Activated T-helper 1 cell treated with anti-CD3 and anti-CD28 coated beads, Interleukin-12 subunit alpha, Interleukin-12 subunit beta, Interleukin-2, Interleukin-4 antibody, amounts not matched to agents 30 ng/mL and 10 ng/mL and 1 ng/mL, durations not matched to agents 14 hours and 24 hours and 36 hours (primary cell): ENCODE results near the gene CEP85L. TPM values are rescaled to one million over a fixed set of nuclear protein-coding genes. Genes with fewer than 3 reads are reported as not detected.

Source experiments
- DNase-seq: peaks from one replicate; pipeline ENCODE4 v3.0.0; 2021; ENCODE audit warnings: low spot score
- H3K27ac Mint-ChIP-seq: one replicate; pipeline ENCODE4 v1.8.0; 2021; ENCODE audit warnings: mild to moderate bottlenecking, mixed read lengths
- H3K27me3 Mint-ChIP-seq: one replicate; pipeline ENCODE4 v1.8.0; 2022; ENCODE audit warnings: mild to moderate bottlenecking, moderate library complexity, mixed read lengths; ENCODE audit not compliant: insufficient read depth
- H3K36me3 Mint-ChIP-seq: one replicate; pipeline ENCODE4 v1.8.0; 2021; ENCODE audit warnings: low read depth, mixed read lengths
- H3K4me1 Mint-ChIP-seq: one replicate; pipeline ENCODE4 v1.8.0; 2021; ENCODE audit warnings: low read depth, mixed read lengths
- H3K4me3 Mint-ChIP-seq: one replicate; pipeline ENCODE4 v1.8.0; 2021; ENCODE audit warnings: mild to moderate bottlenecking, moderate library complexity, mixed read lengths
- H3K9me3 Mint-ChIP-seq: one replicate; pipeline ENCODE4 v1.8.0; 2021; ENCODE audit warnings: mixed read lengths
- intact Hi-C: fragments of 100-400 bp; cut with micrococcal nuclease; formaldehyde crosslinking; loops from one replicate; pipeline ENCODE4 v1.15.1; 2024
- total RNA-seq: library from RNA; stranded (reverse); gene quantifications from 2 replicates; pipeline ENCODE4 v1.2.3, GENCODE V29; 2022

Gene CEP85L
- total RNA-seq, 1 donor from 2014 or later, result 50.9 TPM

GRCh38 chr6:118598324-118598723, 53.1 kb downstream of the CEP85L start:
- no peaks in the 10 kb centered on the region for H3K27me3 Mint-ChIP-seq
- DNase-seq, result no peak
- no peak overlapping the region for H3K27ac Mint-ChIP-seq
- H3K4me1 Mint-ChIP-seq, result peaks cover 14% of the 10 kb centered on the region
- intact Hi-C loops, result no loop called here
- H3K36me3 Mint-ChIP-seq, result peaks cover 22% of the 10 kb centered on the region
- peaks cover 3% of the 10 kb centered on the region for H3K9me3 Mint-ChIP-seq
- no peak overlapping the region for H3K4me3 Mint-ChIP-seq

- no peak overlapping the region for H3K4me3 Mint-ChIP-seq
- H3K27me3 Mint-ChIP-seq, result no peaks in the 10 kb centered on the region
- peaks cover 22% of the 10 kb centered on the region for H3K36me3 Mint-ChIP-seq
- H3K9me3 Mint-ChIP-seq, result peaks cover 3% of the 10 kb centered on the region
- intact Hi-C loops, result no loop called here
- H3K4me1 Mint-ChIP-seq, result peaks cover 14% of the 10 kb centered on the region
- no peak overlapping the region for H3K27ac Mint-ChIP-seq
- DNase-seq, result no peak
Measured at GRCh38 chr6:118597636-118598035, 53.8 kb downstream of the CEP85L start.

DNA sequence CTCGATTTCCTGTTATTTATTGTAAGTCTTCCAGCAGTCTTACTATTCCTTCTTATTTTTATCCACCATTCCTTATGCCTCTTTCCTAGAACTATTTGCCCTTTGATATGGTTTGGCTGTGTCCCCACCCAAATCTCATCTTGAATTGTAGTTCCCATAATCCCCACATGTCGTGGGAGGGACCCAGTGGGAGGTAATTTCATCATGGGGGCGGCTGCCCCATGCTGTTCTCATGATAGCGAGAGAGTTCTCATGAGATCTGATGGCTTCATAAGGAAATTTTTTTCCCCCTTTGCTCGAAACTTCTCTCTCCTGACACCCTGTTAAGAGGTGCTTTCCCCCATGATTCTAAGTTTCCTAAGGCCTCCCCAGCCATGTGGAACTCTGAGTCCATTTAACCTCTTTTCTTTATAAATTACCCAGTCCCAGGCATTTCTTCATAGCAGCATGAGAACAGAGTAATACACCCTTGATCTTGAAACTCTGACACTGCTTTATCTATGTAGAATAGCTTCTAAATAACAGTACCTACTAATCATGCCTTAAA, 54.5 kb downstream of the CEP85L start:
- H3K4me3 Mint-ChIP-seq, result no peak overlapping the region
- intact Hi-C loops, result no loop called here
- H3K27ac Mint-ChIP-seq, result peak overlapping the region; percentile 37
- H3K9me3 Mint-ChIP-seq, result peaks cover 3% of the 10 kb centered on the region
- peaks cover 14% of the 10 kb centered on the region for H3K4me1 Mint-ChIP-seq
- no peak for DNase-seq
- H3K36me3 Mint-ChIP-seq, result peaks cover 17% of the 10 kb centered on the region
- H3K27me3 Mint-ChIP-seq, result no peaks in the 10 kb centered on the region

DNA sequence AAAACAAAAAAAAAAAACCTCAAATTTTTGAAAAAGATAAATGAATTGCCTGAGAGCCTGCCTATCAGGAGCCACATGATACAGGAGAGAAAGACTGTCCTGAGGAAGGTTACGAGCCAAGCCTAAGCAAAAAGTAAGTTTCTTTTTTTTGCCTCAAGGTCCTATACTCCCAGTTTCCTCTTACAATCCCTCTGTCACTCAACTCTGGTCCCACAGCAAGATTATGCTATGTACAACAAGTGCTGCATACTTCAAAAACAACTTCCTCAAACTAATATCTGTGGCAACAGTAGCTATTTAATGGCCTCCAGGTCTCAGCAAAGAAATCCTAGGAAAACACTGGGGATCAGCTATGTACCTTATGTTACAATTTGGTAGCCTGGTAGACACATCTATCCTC, 56.5 kb downstream of the CEP85L start:
- Mint-ChIP-seq H3K9me3 (peaks cover 3% of the 10 kb centered on the region), H3K27ac (no peak overlapping the region), H3K36me3 (peaks cover 22% of the 10 kb centered on the region), H3K4me1 (peaks cover 20% of the 10 kb centered on the region), H3K27me3 (no peaks in the 10 kb centered on the region), H3K4me3 (no peak overlapping the region)
- intact Hi-C loops, result no loop called here
- no peak for DNase-seq

- Mint-ChIP-seq H3K4me1 (peaks cover 15% of the 10 kb centered on the region), H3K36me3 (peaks cover 26% of the 10 kb centered on the region), H3K4me3 (no peak overlapping the region), H3K27ac (no peak overlapping the region), H3K9me3 (peaks cover 3% of the 10 kb centered on the region), H3K27me3 (no peaks in the 10 kb centered on the region)
- intact Hi-C loops, result no loop called here
- DNase-seq, result no peak
Measured at GRCh38 chr6:118591897-118592296, 59.5 kb downstream of the CEP85L start.

DNA sequence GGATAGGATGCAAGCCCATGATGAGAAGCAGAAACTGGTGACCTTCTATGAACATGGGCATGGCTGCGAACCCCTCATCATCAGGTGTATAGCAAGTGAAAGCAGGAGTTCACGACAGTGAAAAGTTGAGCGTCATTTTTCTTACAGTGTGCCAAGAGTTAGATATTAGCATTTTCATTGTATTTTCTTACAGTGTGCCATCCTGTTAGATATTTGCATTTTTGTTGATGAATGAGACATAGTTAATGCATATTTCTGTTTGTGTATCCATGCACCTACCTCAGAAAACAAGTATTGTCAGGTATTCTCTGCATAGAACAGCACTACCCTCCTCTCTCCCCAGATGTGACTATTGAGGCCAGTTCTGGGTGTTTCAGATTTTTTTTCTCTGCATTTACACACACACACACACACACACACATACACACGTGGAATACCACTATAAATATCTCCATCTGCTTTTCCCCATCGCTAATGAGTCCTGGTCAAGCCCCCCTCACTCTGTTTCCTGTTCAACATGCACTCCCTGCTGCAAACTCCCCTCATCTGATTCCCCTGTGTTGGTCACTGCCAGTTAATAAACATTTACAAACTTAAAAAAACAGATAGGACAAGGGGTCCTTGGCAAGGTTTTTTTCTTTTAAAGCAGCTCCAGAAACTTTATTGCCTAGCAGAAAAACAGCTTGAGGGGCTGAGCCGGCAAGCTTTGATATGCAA, 61.6 kb downstream of the CEP85L start:
- no peak for DNase-seq
- intact Hi-C loops, result no loop called here
- no peaks in the 10 kb centered on the region for H3K27me3 Mint-ChIP-seq
- no peak overlapping the region for H3K27ac Mint-ChIP-seq
- H3K4me1 Mint-ChIP-seq, result peaks cover 12% of the 10 kb centered on the region
- H3K36me3 Mint-ChIP-seq, result peaks cover 25% of the 10 kb centered on the region
- no peak overlapping the region for H3K4me3 Mint-ChIP-seq
- H3K9me3 Mint-ChIP-seq, result peaks cover 3% of the 10 kb centered on the region

DNA sequence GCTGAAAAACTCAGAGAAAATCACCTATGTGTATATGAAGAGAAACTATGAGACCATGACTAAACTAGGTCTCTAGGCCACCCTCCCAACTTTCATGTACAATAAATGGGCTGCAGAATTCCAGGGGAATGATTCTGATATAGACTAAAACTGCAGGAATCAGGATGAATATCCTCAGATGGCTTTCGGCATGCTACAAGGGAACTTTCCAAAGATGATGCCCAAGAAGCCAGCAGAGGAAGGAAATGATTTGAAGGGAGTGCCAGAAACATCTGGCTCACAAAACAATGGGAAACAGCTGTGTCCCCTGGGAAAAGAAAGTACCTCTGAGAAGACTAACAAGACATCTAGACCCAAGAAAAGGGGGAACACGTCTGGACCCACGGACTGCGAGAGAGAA, 62.2 kb downstream of the CEP85L start:
- H3K27me3 Mint-ChIP-seq, result no peaks in the 10 kb centered on the region
- H3K27ac Mint-ChIP-seq, result peak overlapping the region; percentile 27
- peaks cover 12% of the 10 kb centered on the region for H3K4me1 Mint-ChIP-seq
- DNase-seq, result no peak
- peaks cover 25% of the 10 kb centered on the region for H3K36me3 Mint-ChIP-seq
- no peak overlapping the region for H3K4me3 Mint-ChIP-seq
- peaks cover 3% of the 10 kb centered on the region for H3K9me3 Mint-ChIP-seq
- intact Hi-C loops, result no loop called here

DNA sequence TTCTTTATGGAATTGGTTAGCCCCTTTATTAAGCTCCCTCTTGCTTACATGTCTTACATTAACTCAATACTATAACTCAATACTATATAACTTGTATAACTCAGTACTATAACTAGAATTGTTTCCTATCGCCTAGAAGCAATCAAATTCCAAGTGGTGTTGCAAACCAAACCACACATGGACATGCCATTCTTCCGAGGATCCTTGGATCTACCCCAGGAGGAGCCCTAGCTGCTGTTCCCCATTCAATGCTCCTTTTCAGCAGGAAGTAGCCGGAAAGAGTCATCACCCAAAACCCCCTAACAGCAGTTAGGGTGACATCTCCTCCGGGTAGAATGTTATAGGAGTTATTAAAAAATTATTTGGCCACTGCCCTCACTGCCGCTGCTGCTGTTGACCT, 62.8 kb downstream of the CEP85L start:
- DNase-seq, result no peak
- H3K36me3 Mint-ChIP-seq, result peaks cover 21% of the 10 kb centered on the region
- H3K9me3 Mint-ChIP-seq, result no peaks in the 10 kb centered on the region
- H3K4me1 Mint-ChIP-seq, result peaks cover 7% of the 10 kb centered on the region
- intact Hi-C loops, result no loop called here
- no peak overlapping the region for H3K27ac Mint-ChIP-seq
- no peaks in the 10 kb centered on the region for H3K27me3 Mint-ChIP-seq
- no peak overlapping the region for H3K4me3 Mint-ChIP-seq

GRCh38 chr6:118586746-118587485, 64.5 kb downstream of the CEP85L start:
- no peaks in the 10 kb centered on the region for H3K9me3 Mint-ChIP-seq
- H3K36me3 Mint-ChIP-seq, result peaks cover 25% of the 10 kb centered on the region
- no peak overlapping the region for H3K4me3 Mint-ChIP-seq
- H3K27me3 Mint-ChIP-seq, result no peaks in the 10 kb centered on the region
- no peak for DNase-seq
- H3K4me1 Mint-ChIP-seq, result peaks cover 6% of the 10 kb centered on the region
- intact Hi-C loops, result no loop called here
- H3K27ac Mint-ChIP-seq, result no peak overlapping the region

DNA sequence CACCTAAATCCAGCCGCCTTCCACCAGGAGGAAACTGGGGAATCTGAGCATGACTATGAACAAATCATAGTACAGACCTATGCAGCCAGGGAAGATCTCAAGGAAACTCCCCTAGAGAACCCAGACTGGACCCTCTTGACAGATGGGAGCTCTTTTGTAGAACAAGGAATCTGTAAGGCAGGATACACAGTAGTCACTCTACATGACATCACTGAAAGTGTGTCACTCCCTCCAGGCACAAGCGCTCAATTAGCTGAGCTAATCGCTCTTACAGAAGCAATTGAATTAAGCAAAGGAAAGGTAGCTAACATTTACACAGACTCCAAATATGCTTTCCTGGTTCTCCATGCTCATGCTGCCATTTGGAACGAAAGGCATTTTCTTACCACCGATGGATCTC, 66.5 kb downstream of the CEP85L start:
- peaks cover 9% of the 10 kb centered on the region for H3K9me3 Mint-ChIP-seq
- H3K4me1 Mint-ChIP-seq, result no peaks in the 10 kb centered on the region
- peaks cover 31% of the 10 kb centered on the region for H3K36me3 Mint-ChIP-seq
- intact Hi-C loops, result no loop called here
- H3K27me3 Mint-ChIP-seq, result no peaks in the 10 kb centered on the region
- H3K27ac Mint-ChIP-seq, result no peak overlapping the region
- no peak overlapping the region for H3K4me3 Mint-ChIP-seq
- no peak for DNase-seq

- Mint-ChIP-seq H3K4me3 (no peak overlapping the region), H3K27me3 (no peaks in the 10 kb centered on the region), H3K9me3 (peaks cover 32% of the 10 kb centered on the region), H3K27ac (no peak overlapping the region), H3K4me1 (no peaks in the 10 kb centered on the region), H3K36me3 (peaks cover 44% of the 10 kb centered on the region)
- intact Hi-C loops, result loop anchor here (1.0 to 2.0 kb wide), 2 partner anchors 17 to 298 kb away; no protein-coding TSS in a partner anchor
- DNase-seq, result no peak
Measured at GRCh38 chr6:118581489-118581959, 69.9 kb downstream of the CEP85L start.

GRCh38 chr6:118580585-118581419, 70.6 kb downstream of the CEP85L start:
- intact Hi-C loops, result loop anchor here (1.0 to 2.0 kb wide), 2 partner anchors 16 to 298 kb away; no protein-coding TSS in a partner anchor
- H3K9me3 Mint-ChIP-seq, result peaks cover 39% of the 10 kb centered on the region
- H3K4me1 Mint-ChIP-seq, result no peaks in the 10 kb centered on the region
- DNase-seq, result no peak
- H3K27me3 Mint-ChIP-seq, result no peaks in the 10 kb centered on the region
- peaks cover 49% of the 10 kb centered on the region for H3K36me3 Mint-ChIP-seq
- H3K4me3 Mint-ChIP-seq, result no peak overlapping the region
- no peak overlapping the region for H3K27ac Mint-ChIP-seq
